ENCODE data around the gene DGAT2.
"Not testable (repeated sequence)": the region's sequence is repeated elsewhere in the genome, so short reads cannot be mapped to it uniquely, and the experiment has no call there.

The DGAT2 gene

GRCh38 chr11:75768112-75768908, at the start of gene DGAT2:
Gene DGAT2, plus strand, starts transcription at chr11:75768778. Its CDS starts 214 bp downstream, at chr11:75768992.
- peak; percentile 58 for DNase-seq (ENCODE audit: low read depth)

- DNase-seq (ENCODE audit: low read depth) = no peak
These were observed 49.0 kb upstream of the DGAT2 start for GRCh38 chr11:75719340-75720239.

- no peak for DNase-seq (ENCODE audit: low read depth)
These were observed 47.9 kb upstream of the DGAT2 start for GRCh38 chr11:75720639-75721038.

GRCh38 chr11:75721852-75722668, 46.5 kb upstream of the DGAT2 start:
- peak; percentile 5 for DNase-seq (ENCODE audit: low read depth)

- DNase-seq (ENCODE audit: low read depth) = no peak
These were observed 45.9 kb upstream of the DGAT2 start for GRCh38 chr11:75722669-75723042.

GRCh38 chr11:75725547-75726320, 42.8 kb upstream of the DGAT2 start:
- DNase-seq (ENCODE audit: low read depth) = no peak

- DNase-seq (ENCODE audit: low read depth) = no peak
These were observed 39.6 kb upstream of the DGAT2 start for GRCh38 chr11:75728992-75729391.

GRCh38 chr11:75731095-75731494, 37.5 kb upstream of the DGAT2 start:
- no peak for DNase-seq (ENCODE audit: low read depth)

GRCh38 chr11:75733071-75733430, 35.5 kb upstream of the DGAT2 start:
- no peak for DNase-seq (ENCODE audit: low read depth)

- peak; percentile 6 for DNase-seq (ENCODE audit: low read depth)
These were observed 35.0 kb upstream of the DGAT2 start for GRCh38 chr11:75733431-75734107.

- DNase-seq (ENCODE audit: low read depth) = no peak
These were observed 33.9 kb upstream of the DGAT2 start for GRCh38 chr11:75734491-75735180.

GRCh38 chr11:75735181-75735845, 33.3 kb upstream of the DGAT2 start:
- DNase-seq (ENCODE audit: low read depth) = no peak

GRCh38 chr11:75737314-75737713, 31.3 kb upstream of the DGAT2 start:
- no peak for DNase-seq (ENCODE audit: low read depth)

GRCh38 chr11:75740681-75741080, 27.9 kb upstream of the DGAT2 start:
- peak; percentile 7 for DNase-seq (ENCODE audit: low read depth)

GRCh38 chr11:75743159-75743558, 25.4 kb upstream of the DGAT2 start:
- not testable (repeated sequence) for DNase-seq (ENCODE audit: low read depth)

GRCh38 chr11:75743711-75744563, 24.6 kb upstream of the DGAT2 start:
- no peak for DNase-seq (ENCODE audit: low read depth)

- DNase-seq (ENCODE audit: low read depth) = no peak
These were observed 22.8 kb upstream of the DGAT2 start for GRCh38 chr11:75745807-75746206.

GRCh38 chr11:75748729-75749273, 19.8 kb upstream of the DGAT2 start:
- not testable (repeated sequence) for DNase-seq (ENCODE audit: low read depth)
